Measurements from ENCODE around the gene CBX6.
A peak's percentile ranks its signal among the peaks of the same experiment; 100 is the strongest.

Gene CBX6

DNA sequence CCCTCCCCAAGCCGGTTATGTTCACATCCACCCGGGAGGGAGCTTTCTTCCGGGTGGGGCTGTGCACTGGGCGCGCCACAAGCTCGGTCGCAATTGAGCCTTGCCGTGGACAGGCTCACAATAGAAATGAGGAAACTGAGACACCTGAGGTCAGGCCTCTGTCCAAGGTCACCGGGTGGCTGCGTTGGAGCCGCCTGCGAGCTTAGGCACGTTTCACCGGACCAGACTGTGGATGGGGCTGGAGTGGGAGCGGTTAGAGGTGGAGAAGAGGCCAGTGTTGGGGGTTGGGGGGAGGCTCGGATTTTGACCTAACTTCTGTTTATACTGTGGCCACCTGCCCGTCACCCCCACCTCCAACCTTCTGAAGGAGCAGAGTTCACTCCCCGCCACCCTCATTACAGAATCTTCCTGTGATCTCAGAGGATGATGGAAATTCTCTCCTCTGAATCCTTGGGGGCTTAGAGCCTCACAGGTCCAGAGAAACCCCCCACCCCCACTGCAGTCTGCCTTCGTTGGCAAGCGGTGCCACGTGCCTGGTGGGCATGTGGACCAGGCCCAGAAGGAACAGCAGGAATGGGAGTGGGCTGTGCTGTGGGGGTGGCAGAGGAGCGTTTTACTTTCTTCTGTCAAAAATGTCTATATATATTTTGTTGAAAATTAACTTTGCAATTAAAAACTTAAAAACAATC is 27.6 kb downstream of the CBX6 start:
- H3K27me3 ChIP-seq (ENCODE audit: insufficient read depth, low read length, poor library complexity) = peaks cover 68% of the 10 kb centered on the region
- H3K4me1 ChIP-seq (ENCODE audit: insufficient read depth, low read length) = 0 out of 2 replicates have a peak, but pooled peaks cover 5% of the 10 kb centered on the region
- no peak overlapping the region for H3K27ac ChIP-seq (ENCODE audit: low read length)
- H3K4me2 ChIP-seq (ENCODE audit: insufficient read depth, low read length) = peak overlapping the region; percentile 53; the same call in 1 of the 2 replicates
- no peak overlapping the region for H2AFZ ChIP-seq (ENCODE audit: low read depth, low read length)
- no peaks in the 10 kb centered on the region for H3K9me3 ChIP-seq (ENCODE audit: insufficient read depth, low read length, severe bottlenecking)
- H3K36me3 ChIP-seq (ENCODE audit: insufficient read depth, low read length) = no peaks in the 10 kb centered on the region
- DNase-seq (no peak), ATAC-seq (ENCODE audit: insufficient read depth, low read depth) (no peak)
- H3K9ac ChIP-seq (ENCODE audit: low read depth, low read length) = no peak overlapping the region
- TF ChIP-seq EZH2 (IDR thresholded peaks at IDR 0.05; ENCODE audit: borderline replicate concordance, low read depth, low read length, severe bottlenecking) = peak; percentile 71
- TF ChIP-seq, protein P1, sequence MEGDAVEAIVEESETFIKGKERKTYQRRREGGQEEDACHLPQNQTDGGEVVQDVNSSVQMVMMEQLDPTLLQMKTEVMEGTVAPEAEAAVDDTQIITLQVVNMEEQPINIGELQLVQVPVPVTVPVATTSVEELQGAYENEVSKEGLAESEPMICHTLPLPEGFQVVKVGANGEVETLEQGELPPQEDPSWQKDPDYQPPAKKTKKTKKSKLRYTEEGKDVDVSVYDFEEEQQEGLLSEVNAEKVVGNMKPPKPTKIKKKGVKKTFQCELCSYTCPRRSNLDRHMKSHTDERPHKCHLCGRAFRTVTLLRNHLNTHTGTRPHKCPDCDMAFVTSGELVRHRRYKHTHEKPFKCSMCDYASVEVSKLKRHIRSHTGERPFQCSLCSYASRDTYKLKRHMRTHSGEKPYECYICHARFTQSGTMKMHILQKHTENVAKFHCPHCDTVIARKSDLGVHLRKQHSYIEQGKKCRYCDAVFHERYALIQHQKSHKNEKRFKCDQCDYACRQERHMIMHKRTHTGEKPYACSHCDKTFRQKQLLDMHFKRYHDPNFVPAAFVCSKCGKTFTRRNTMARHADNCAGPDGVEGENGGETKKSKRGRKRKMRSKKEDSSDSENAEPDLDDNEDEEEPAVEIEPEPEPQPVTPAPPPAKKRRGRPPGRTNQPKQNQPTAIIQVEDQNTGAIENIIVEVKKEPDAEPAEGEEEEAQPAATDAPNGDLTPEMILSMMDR (IDR thresholded peaks at IDR 0.05; ENCODE audit: borderline replicate concordance, extremely low read depth, low read length, poor library complexity, severe bottlenecking) = no peak
- peaks cover 29% of the 10 kb centered on the region for H4K20me1 ChIP-seq (ENCODE audit: insufficient read depth, low read length)
- no peak overlapping the region for H3K4me3 ChIP-seq (ENCODE audit: low read depth in 1 of 2, low read length in 2 of 2)
- no peaks in the 10 kb centered on the region for H3K79me2 ChIP-seq (ENCODE audit: insufficient read depth, low read length)

DNA sequence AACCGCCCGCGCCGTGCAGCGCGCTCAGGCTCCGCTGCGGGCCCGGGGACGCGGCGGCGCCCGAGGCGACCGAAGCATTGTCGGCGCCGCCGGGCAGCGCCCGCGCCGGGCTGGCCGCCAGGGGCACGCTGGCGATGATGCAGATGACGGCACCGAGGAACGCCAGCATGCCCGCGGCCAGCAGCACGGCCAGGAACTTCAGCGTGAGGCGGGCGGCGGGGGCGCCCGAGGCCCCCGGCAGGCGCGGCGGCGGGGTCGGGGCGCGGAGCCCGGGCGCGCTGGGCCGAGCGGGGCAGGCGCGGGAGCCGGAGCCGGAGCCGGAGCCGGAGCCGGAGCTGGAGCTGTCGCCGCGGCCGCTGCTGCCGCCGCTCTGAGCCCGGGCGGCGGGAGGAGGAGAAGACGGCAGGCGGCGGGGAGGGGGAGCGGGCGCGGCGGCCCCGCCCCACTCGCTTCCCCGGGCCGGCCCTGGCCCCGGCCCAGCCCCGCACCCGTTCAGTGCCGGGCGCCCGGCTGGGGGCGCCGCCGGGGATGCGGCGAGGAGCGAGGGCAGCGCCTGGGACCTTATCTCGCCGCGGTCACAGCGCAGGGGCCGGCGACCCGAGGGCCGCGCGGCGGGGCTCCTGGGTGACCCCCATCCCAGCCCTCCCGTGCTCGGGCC is 28.2 kb downstream of the CBX6 start, which contains the start of gene NPTXR:
Gene NPTXR, minus strand, starts transcription at position 372 of the 658 bp plus-strand sequence.
- Histone ChIP-seq H3K9me3 (ENCODE audit: insufficient read depth, low read length, severe bottlenecking) (no peaks in the 10 kb centered on the region), H4K20me1 (ENCODE audit: insufficient read depth, low read length) (peaks cover 25% of the 10 kb centered on the region), H3K9ac (ENCODE audit: low read depth, low read length) (no peak within 1 kb of the TSS), H3K36me3 (ENCODE audit: insufficient read depth, low read length) (no peaks in the 10 kb centered on the region), H3K4me1 (ENCODE audit: insufficient read depth, low read length) (0 out of 2 replicates have a peak, but pooled peaks cover 5% of the 10 kb centered on the region), H3K79me2 (ENCODE audit: insufficient read depth, low read length) (no peaks in the 10 kb centered on the region), H2AFZ (ENCODE audit: low read depth, low read length) (no peak within 1 kb of the TSS), H3K27ac (ENCODE audit: low read length) (no peak within 1 kb of the TSS), H3K4me2 (ENCODE audit: insufficient read depth, low read length) (peak within 1 kb of the TSS; percentile 53; the same call in 1 of the 2 replicates), H3K27me3 (ENCODE audit: insufficient read depth, low read length, poor library complexity) (peaks cover 62% of the 10 kb centered on the region), H3K4me3 (ENCODE audit: low read depth in 1 of 2, low read length in 2 of 2) (peak within 1 kb of the TSS in 1 of 2 experiments; percentile 20; a peak in 1 of 4 replicates)
- DNase-seq (peak; percentile 25), ATAC-seq (ENCODE audit: insufficient read depth, low read depth) (peak; percentile 54)
- TF ChIP-seq EZH2 (IDR thresholded peaks at IDR 0.05; ENCODE audit: borderline replicate concordance, low read depth, low read length, severe bottlenecking) = no peak
- TF ChIP-seq, protein P1 (IDR thresholded peaks at IDR 0.05; ENCODE audit: borderline replicate concordance, extremely low read depth, low read length, poor library complexity, severe bottlenecking) = no peak

DNA sequence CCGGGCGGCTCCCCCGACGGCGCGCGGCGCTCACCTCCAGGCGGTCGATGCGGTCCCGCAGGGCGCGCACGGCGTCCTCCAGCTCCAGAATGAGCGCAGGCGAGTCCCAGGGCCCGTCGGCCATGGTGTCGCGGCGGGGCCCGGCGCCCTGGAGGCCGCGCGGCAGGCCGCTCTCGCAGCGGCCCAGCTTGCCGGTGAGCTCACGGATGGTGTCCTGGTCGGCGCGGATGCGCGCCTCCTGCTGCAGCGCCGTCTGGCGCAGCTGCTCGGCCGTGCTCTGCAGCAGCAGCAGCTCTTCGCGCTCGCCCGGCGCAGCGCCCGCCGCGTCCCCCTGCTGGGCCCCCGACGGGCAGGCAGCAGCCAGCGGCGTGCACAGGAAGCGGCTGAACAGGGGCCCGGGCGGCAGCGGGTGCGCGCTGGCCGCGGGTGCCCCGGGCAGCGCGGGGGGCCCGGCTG is 28.8 kb downstream of the CBX6 start:
- peaks cover 60% of the 10 kb centered on the region for H3K27me3 ChIP-seq (ENCODE audit: insufficient read depth, low read length, poor library complexity)
- H3K9ac ChIP-seq (ENCODE audit: low read depth, low read length) = no peak overlapping the region
- H3K36me3 ChIP-seq (ENCODE audit: insufficient read depth, low read length) = no peaks in the 10 kb centered on the region

More for the DNA sequence above, 28.8 kb downstream of the CBX6 start:
- Histone ChIP-seq H3K9me3 (ENCODE audit: insufficient read depth, low read length, severe bottlenecking) (no peaks in the 10 kb centered on the region), H3K4me1 (ENCODE audit: insufficient read depth, low read length) (0 out of 2 replicates have a peak, but pooled peaks cover 5% of the 10 kb centered on the region), H3K4me3 (ENCODE audit: low read depth in 1 of 2, low read length in 2 of 2) (peak overlapping the region in 1 of 2 experiments; percentile 20; a peak in 1 of 4 replicates), H2AFZ (ENCODE audit: low read depth, low read length) (no peak overlapping the region), H3K79me2 (ENCODE audit: insufficient read depth, low read length) (no peaks in the 10 kb centered on the region), H3K27ac (ENCODE audit: low read length) (no peak overlapping the region), H3K4me2 (ENCODE audit: insufficient read depth, low read length) (peak overlapping the region; percentile 53; the same call in 1 of the 2 replicates), H4K20me1 (ENCODE audit: insufficient read depth, low read length) (peaks cover 22% of the 10 kb centered on the region)
- ATAC-seq (ENCODE audit: insufficient read depth, low read depth) = peak; percentile 89
- TF ChIP-seq, protein P1 (IDR thresholded peaks at IDR 0.05; ENCODE audit: borderline replicate concordance, extremely low read depth, low read length, poor library complexity, severe bottlenecking) = peak; percentile 18
- no peak for TF ChIP-seq EZH2 (IDR thresholded peaks at IDR 0.05; ENCODE audit: borderline replicate concordance, low read depth, low read length, severe bottlenecking)
- DNase-seq = peak; percentile 54
